Stimulated activated CD4-positive, alpha-beta T cell treated with anti-CD3 and anti-CD28 coated beads, Interleukin-4, amount 100 ng/mL, for 48 hours (primary cell): ENCODE measurements around the gene DEGS2.

Experiments
- DNase-seq, 2 donors: peaks; one replicate each; pipeline ENCODE4 v3.0.0-alpha.2; 2020; ENCODE audit warnings: low read depth in 2 of 2

DEGS2 gene

DNA sequence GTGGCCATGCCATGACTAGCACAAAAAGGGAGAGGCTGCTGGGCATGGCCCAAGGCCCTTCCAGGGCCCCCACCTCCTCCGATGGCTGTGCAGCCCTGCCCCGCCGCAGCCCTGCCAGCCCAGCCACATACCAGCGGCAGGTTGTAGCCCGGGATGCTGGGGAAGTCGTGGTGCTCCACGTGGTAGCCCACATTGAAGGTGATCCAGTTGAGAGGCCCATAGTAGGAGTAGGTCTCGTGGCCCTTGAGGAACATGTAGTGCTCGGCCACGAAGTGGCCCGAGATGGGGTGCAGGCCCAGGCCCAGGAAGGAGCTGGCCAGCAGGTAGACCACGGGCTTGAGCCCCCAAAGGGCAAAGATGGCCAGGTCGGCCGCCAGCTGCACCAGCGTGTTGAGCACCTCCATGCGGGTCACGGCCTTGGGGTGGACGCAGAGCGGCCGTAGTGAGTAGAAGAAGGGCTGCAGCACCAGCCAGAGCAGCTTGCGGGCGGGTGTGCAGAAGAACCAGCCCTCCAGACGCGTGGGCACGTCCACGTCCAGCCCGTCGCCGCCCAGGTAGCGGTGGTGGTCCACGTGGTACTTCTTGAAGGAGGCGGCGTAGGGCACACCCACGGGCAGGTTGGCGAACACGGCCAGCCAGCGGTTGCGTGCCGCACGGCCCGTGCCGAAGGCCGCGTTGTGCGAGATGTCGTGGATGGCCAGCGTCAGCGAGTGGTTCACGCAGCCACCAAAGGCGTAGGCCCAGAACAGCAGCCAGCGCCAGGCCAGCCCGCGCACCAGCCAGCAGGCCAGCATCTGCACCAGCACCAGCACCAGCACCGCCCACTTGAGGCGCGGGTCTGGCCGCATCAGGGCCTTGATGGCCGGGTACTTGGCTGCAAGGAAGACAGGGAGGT lies 10.4 kb downstream of the DEGS2 start:
- no peak for DNase-seq

DNA sequence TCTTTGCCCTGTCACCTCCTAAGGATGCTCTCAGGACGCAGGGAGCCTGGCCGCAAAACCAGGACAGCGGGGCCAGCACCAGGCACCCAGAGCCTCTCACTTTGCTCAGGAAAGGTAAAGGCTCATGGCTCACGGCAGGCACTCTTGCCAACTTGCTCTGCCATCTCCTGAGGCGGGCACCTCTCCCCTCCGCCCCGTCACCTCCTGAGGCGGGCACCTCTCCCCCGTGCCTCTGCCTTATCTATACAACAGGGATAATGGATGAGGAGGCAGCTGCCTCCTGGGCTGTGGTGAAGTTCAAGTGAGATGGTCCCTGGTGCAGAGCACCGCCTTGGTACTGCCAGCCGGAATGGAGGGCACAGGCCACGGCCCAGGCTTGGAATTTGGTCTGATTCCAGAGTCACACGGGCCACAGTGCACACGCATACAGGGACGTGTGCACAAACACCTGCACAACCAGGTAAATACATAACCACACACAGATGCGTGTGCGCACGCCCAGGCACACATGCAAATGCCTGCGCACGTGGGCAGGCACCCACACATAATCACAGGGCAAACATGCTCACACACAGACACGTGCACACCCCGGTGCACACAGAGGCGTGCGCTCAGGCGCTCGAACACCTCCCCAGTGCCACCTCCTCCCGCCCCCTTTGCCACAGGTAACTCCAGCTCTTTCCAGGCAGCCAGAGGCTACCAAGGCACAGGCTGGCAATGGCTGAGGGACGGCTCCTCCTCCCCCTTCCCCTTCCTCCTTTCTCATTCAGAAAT lies 11.6 kb downstream of the DEGS2 start:
- no peak for DNase-seq

DNA sequence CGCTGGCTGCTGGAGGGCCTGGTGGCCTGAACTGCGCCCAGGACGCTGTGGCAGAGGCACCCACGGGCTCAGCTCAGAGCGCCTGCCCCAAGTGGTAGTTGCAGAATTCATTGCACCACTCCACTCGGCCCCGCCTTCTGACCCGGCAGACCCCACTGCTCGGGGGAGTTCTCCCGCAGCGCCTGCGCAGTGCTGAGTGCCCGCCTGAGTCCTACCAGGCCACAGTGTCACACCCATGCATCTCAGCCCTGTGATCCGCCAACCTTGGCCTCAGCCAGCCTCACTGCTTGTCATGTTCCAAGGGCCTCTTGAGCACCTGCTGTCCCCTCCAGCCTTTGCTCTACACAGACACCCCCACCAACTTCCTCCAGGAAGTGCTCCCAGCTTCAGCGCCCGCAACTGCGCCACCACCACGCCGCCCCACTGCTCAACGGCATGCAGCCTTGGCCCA lies 12.2 kb downstream of the DEGS2 start:
- DNase-seq = peak; percentile 35 to 36

DNA sequence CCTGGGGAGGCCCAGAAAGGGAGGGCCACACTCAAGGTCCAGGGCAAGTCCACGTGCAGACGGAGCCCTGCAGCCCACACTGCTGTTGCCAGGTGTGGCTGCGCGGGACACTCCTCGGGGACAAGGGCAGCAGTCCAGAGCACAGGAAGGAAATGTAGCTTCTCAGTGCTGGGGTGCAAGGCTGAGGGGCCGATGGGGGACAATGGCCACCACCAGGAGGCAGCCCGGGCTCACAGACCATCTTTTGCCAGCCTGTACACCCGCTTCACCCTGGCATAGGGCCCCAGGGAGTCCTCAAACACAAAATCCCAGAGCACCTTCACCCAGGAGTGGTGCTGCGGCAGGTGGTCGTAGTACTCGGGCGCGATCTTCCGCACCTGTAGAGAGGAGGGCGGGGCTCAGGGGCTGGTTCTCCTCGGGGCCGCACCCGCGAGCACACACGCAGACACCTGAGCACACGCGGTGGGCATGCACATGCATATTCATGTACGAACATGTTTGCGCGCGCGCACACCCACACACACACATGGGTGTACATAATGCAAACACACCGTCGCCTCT lies 12.8 kb downstream of the DEGS2 start:
- DNase-seq = no peak

DNA sequence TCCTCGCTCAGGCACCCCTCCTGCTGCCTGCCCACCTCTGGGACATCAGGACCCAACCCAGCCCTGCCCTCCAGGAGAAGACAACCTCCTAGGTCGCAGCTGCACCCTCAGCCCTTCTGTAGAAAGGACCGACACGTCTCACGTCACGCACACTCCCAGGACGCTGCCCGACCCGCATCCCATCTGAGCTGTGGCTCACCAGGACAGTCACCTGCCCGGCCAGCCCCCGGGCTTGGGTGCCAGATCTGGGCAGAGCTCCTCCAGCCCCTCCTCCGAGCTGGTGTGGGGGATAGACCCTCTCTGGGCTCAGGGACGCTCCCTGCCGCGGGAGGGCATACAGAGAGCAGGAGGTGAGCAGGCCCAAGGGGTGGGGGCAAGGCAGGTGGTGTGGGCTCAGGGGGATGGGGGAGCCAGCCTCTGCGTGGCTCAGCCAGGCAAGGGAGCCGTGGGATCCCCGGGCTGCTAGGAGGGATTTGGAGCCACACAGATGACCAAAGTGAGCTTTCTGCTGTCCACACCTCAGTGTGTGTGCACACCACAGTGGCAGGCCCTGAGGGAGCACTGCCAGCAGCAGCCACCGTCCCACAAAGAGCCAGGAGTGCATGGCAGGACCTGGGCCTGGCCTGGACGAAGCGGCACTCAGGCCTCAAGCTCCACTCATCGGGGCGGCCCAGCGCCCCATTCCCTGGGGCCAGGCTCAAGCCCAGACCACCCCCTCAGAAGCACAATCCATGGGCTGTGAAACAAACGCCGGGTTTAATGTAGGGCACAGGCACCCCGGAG lies 13.6 kb downstream of the DEGS2 start:
- DNase-seq = no peak

DNA sequence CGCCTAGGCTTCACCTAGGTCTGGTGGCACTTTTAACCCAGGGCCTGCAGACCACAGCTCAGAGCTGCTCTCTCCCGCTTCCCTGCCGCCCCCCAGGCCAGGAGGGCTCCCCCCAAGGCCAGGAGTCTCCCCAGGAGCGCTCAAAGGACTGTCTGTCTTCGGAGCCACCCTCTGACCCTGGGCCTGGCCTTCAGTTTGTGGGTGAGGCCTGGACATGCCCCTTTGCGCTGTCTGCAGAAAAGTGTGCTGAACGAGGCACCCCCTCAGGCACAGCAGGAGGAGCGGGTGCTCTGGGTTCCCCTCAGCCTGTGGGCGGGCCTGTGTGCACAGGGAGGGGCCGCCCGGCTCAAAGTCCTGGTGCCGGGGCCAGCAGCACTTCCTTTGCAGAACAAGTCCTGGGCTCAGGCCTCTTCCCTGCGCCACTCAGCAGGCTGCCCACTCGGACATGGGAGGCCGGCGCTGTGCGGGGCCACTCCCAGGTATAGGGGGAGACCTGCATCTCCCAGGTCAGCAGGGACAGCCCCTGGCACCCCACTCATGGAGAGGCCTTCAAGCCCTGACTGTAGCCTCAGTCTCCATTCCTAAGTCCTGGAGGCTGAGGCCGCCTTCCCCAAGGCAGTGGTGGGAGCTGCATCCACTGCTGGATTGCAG lies 14.3 kb downstream of the DEGS2 start:
- DNase-seq = no peak

DNA sequence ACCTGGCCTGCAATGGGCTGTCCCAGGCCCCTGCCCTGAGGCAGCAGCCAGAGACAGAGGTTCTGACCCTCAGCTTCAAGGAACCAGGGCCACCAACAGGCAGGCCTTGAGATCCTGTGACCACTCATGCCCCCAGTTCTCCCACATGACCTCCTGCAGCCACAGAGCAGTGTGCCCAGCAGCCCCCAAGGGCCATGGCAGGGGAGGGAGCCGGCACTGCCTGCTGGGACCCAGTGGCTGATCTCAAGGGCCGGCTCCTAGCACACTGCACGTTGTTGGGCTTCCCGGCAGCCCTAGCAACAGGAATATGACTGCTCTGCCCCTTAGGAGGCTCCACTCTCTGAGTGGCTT lies 14.8 kb downstream of the DEGS2 start:
- DNase-seq = no peak

DNA sequence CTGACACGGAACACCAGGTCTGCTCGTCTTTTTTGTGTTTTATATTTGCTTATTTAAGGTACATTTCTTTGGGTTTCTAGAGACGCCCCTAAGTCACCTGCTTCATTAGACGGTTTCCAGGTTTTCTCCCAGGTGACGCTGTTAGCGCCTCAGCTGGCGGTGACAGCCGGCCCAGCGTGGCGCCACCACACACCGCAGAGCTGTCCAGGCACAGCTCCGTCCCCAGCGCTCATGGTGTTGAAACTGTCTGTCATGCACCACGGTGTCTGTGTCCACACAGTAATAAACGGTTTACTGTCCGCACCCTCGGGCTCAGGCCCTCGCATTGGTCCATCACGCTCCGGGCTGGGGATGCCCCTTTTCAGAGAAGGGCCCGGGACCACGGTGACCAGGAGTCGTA lies 15.5 kb downstream of the DEGS2 start:
- DNase-seq = no peak

DNA sequence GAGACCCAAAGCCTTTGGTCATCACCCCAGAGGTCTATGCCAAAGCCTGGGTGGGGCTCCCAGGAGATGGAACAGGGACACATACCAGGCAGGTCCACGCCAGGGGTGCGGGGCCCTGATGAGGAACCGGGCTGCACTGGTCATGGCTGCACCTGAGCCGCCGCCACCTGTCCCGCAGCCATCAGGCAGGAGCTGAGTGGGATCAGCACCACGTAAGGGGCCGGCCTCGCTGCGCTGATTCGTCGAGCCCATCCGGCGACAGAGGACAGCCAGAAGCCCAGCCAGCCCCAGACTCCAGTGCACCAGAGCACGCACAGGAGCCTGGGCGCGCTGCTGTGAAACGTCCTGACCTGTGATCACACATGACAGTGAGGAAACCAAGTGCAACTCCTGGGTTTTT lies 15.9 kb downstream of the DEGS2 start:
- no peak for DNase-seq

DNA sequence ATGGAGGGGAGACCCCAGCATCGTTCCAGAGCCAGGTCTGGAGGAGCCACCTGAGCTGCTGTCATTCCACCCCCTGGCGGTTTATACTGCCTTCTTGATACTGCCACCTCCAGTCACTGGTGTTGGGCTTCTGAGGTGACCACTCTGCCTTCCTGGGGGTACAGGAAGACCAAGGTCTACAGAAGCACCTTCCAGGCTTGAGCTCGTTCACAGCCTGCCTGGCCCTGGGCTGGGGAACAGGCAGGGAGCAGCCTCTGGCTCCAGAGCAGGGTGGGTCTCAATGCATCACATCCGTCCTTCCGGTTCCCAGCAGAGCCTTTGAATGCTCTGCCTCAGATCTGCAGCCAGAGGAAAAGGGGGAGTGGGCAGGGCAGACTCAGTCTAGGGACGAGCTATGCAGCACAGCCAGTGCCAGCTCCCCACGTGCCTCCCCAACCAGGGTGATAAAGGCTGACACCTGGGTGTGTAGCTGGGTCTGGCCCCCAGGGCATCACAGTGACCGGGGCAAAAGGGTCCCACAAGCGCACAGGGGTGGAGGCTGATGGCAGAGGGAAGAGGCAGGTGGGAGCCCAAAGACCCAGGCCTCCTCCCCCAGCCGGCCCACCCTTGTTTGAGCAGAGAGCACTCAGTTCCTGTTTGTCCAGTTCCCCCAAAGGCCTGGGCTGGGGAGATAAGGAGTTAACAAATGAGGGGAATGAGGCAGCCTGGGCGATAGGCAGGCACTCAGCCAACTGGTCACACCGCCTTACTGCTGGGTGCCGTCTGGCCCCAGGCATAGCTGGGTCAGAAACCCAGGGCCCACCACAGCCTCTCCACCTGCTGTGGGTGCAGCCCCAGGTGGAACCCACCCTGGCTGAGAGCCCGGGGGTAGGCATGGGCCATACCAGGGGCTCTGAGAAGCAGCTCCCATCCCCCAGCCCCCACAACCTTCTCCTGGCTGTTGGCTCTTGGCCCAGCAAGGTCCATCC lies 17.1 kb downstream of the DEGS2 start:
- no peak for DNase-seq

DNA sequence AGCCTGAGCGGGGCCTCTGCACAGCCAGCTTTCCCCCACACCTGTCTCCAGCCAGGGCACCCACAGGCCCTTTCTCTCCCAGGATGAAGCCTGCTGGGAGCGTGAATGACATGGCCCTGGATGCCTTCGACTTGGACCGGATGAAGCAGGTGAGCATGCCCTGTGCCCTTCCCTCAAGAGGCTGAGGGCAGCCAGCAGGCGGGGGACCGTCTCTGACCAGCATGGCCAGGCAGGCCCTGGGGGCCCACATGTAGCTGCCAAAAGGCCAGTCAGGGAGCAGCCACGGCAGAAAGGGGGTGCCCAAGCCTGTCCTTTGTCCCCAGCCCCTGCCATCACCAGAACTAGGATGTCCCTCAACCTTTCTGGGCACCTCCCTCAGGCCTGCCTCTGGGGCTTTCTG lies 18.3 kb downstream of the DEGS2 start:
- no peak for DNase-seq

DNA sequence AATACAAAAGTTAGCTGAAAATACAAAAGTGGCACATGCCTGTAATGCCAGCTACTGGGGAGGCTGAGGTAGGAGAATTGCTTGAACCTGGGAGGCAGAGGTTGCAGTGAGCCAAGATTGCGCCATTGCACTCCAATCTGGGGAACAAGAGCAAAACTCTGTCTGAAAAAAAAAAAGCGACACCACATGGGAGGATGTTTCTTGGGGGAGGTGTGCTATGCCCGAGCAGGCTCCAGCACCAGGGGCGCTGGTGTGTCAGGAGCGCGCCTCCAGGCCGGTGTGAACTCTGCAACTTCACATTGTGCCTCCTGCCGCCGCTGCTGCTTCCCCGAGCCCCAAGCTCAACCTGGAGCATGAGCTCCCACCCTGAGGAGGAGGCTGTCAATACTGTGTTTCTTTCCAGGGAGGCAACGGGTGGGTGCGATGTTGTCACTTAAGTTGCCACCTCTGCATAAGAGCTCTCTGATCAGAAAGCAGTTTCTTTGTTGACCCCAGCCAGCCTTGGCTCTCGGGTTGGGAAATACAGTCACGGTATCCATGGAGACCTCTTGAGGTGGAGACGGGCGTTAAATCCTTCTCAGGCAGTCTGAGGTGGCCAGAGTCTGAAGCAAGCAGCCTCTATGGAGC lies 18.9 kb downstream of the DEGS2 start:
- DNase-seq = no peak

DNA sequence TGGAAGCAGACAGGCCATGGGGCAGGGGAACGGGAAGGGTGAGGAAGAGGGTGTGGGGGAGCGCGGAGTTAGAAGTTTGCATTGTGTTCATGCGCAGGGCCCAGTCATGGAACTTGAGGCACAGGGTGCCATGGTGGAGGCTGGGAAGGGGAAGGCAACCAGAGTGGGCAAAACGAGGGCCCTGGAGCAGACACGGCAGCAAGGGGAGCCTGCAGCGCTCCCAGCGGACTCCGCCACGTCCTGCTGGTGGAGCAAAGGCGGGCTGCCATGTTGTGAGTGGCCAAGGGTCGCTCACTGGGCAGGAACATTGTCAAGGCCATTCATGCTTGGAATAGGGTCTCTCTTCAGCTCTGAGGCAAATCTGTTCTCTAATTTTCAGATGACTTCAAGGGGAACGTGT lies 20.5 kb downstream of the DEGS2 start:
- no peak for DNase-seq

DNA sequence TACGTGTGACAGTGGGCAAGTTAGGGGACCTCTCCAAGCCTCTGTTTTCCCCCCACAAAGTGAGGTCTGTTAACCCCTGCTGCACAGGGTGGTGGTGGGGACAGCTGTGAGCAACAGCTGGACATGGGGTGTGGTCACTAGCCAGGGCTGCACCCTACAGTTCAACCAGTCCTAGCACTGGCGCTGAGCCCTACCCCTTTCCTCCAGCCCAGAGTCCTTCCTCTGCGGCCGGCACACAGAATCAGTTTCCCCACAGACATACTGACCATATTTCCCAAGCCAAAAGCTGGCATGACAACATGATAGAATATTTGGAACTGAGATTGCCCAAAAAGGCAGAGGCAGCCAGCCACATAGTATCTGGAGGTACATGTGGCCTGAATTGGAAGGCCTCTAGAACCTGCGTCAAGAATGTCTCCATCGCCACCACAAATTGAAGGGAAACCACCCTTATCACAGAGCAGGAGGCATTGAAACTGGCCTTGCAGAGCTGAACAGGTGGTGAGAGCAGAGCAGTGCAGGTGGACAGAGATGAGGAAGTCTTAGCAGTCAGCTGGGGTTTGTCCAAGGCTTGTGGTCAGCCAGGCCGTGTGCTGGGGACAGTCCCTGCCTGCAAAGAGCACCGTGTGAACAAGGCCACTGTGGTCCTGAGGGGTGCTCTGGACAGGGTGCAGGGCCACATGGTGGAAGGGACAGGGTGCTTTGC lies 21.2 kb downstream of the DEGS2 start:
- no peak for DNase-seq

DNA sequence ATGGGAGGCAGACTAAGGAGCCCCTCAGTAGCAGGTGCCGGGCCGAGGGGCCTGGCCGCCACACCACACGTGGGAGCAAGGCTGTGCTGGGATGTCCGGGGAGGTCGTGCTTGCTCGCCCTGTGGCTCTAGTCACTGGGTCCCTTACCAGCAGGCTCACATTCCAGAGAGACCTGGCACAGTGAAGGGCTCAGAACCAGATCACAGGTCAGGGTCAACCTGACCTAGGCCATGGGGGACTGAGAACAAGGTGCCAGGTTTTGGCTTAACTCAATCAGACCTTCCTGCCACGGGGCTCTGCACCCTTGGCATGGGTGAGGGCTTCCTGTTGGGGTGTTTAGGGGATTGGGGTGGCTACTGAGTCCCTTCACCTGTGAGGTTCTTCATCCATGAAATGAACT lies 22.3 kb downstream of the DEGS2 start:
- DNase-seq = no peak

DNA sequence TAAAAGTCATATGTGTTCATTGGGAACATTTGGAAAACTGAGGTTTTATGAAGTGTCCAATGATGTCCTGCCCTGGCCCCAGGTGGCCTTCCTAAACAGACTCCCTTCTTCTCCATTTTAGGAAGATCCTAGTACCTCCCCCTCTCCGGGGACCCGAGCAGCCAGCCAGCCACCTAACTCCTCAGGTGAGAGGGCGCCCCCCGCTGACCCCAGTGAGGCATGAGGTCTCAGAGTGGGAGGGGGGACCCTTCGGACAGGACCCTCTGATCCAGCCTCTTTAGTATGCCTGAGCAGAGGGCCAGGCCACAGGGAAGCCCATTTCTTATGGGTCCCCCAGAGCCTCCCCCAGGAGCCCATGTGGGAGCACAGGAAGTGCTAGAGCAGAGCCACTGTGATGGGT lies 23.7 kb downstream of the DEGS2 start:
- DNase-seq = no peak

DNA sequence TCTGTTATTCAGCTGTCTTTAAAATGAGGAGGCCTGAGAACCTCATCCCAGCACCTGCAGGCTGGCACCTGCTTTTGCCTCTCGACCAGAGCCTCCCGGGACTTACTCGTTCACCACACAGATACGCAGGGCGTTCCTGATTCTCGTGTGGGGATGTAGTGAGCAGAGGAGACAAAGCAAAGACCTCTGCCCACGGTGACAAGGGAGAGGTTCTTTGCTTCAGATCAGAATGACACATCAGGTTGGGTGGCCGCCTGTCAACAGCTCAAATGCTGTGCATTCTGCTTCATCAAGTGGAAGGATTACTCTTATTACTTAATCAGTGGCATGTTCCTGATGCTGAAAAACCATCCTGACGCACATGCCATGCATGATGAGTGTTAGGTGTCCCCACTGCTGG lies 24.4 kb downstream of the DEGS2 start:
- no peak for DNase-seq

DNA sequence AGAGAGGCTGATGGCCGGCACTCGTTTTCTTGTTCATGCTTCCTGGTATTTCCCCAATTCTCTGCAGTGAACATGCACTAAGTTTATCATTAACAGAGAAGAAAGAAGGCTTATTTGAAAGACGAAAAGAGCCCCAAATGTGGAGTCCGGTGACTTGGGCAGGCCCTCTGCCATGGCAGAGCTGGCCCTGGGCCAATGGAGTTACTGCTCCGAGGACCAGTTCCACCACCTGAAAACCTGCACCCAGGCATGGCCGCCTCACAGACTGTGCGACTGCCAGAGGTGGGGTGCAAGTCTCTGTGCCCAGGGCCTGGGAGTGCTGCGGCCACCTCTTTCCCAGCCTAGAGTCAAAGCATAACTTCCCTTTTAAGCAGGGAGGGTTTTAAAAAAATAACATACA lies 24.9 kb downstream of the DEGS2 start:
- no peak for DNase-seq

DNA sequence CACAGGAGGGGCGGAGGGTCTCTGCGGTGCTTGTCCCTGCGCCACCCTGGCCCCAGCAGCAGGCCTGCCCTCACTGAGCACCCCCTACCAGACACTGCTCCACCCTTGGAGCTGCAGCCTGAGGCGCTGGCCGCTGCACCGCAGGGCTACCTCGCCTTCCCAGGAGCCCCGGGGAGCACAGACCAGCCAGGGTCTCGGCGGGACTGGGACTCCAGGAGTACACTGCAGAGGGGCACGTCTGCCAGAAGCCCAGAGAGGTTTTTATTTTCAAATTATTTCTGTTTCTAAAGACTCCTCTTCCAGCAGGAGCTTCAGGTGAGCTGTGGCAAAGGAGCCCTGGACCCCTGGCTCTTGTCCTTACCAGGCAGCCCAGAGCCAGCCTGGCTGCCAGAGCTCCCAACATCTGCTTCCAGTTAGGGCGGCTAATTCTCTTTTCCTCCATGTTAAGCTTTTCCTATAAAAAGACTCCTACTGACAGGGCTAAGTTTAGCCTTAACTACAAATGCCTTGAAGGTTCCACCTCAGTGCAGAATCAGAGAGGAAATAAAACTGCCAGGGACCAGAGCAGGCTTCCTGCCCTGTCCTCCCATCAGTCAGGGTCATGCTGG lies 26.4 kb downstream of the DEGS2 start:
- no peak for DNase-seq
